Measurements from ENCODE around the gene DIAPH2.

DNA sequence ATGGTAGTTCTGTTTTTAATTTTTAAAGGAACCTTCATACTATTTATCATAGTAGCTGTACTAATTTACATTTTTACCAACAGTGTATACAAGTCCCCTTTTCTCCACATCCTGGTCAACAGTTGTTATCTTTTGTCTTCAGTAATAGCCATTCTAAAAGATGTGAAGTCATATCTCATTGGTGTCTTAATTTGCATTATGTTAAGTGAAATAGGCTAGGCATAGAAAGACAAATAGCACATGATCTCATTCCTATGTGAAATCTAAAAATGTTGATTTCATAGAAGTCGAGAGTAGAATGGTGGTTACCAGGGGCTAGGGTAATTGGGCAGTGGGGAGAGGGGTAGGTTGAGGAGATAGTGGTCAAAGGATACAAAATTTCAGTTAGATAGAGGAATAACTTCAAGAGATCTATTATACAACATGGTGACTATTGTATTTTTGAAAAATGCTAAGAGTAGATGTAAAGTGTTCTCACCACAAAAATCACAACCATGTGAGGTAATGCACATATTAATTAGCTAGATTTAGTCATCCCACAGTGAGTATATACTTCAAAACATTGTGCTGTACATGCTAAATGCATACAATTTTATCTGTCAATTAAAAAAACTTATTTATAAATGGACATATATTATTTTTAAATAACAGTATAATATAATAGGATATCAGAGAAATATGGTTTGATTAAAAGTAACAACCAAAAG lies 58.9 kb downstream of the DIAPH2 start:
- TF ChIP-seq EZH2 (IDR thresholded peaks at IDR 0.05; ENCODE audit: insufficient read depth, poor library complexity, severe bottlenecking) (no peak), EZH2phosphoT487 (IDR thresholded peaks at IDR 0.05; ENCODE audit: insufficient read depth, low read depth) (no peak)

All from GM23248 (cell line).